K562 (cell line): Measurements from ENCODE around the gene ZNF264. TPM values are rescaled to one million over a fixed set of nuclear protein-coding genes. Genes with fewer than 3 reads are reported as not detected.

Experiments used
- ATAC-seq: fragments of 200-7000 bp; cut with Tn5 transposase; 3 replicates; pipeline ENCODE4 v1.9.1; 2020; ENCODE audit warnings: moderate library complexity
- BruUV-seq: library from RNA; stranded (reverse); fragments of 400-500 nt; replicated peaks from 2 replicates; lab custom pipeline; 2021; lab: Mats Ljungman, UMichigan
- CTCF ChIA-PET: fragments of 300-600 bp; formaldehyde crosslinking; extraction: SDS; loops from one replicate; lab custom pipeline; 2021; ENCODE audit warnings: low intra/inter-chr PET ratio; lab: Yijun Ruan, JAX
- POLR2A ChIA-PET: fragments of 300-600, 350-650 bp; sonication (Branson Sonifier 250); formaldehyde crosslinking; extraction: SDS; loops from one replicate; lab custom pipeline; 2021; ENCODE audit warnings: antibody characterized with exemption, inconsistent platforms; lab: Yijun Ruan, JAX
- DNase-seq, 4 experiments: peaks; one replicate each; pipeline versions ENCODE4 v3.0.0 to v3.0.0-alpha.2; 2011 to 2018; ENCODE audit warnings: low spot score in 3 of 4, mixed read lengths in 3 of 4; ENCODE audit errors: extremely low read depth in 1 of 4
- FAIRE-seq: peaks from 2 replicates; lab custom pipeline; 2011; peaks lifted over from hg19 to GRCh38; lab: Jason Lieb, UNC
- H2AFZ ChIP-seq: 2 replicates; pipeline ENCODE4 v1.6.0; 2011; ENCODE audit warnings: low read depth, low read length, control low read depth, inconsistent platforms
- H3K27ac ChIP-seq: fragments of 200-600 bp; 3 replicates; pipeline ENCODE4 v1.8.0; 2011; ENCODE audit warnings: low read depth, mild to moderate bottlenecking, control low read depth, inconsistent platforms, low read length, moderate library complexity, mixed read lengths; ENCODE audit errors: extremely low read depth
- H3K27me3 ChIP-seq, 2 experiments: fragments of 300-600 bp in 1 of 2; 2 replicates in 1 of 2; 3 replicates in 1 of 2; pipeline versions ENCODE4 v1.6.0 to v1.8.0; 2011; ENCODE audit warnings: inconsistent platforms in 2 of 2, low read length in 2 of 2, mild to moderate bottlenecking in 1 of 2, mixed read lengths in 1 of 2, moderate library complexity in 1 of 2; ENCODE audit not compliant: control insufficient read depth in 2 of 2, insufficient read depth in 2 of 2
- H3K36me3 ChIP-seq: fragments of 300-600 bp; 3 replicates; pipeline ENCODE4 v1.8.0; 2011; ENCODE audit warnings: mild to moderate bottlenecking, low read length, inconsistent platforms; ENCODE audit not compliant: control insufficient read depth, insufficient read depth
- H3K4me1 ChIP-seq, 2 experiments: fragments of 200-600 bp in 1 of 2; replicated peaks in 1 of 2; 2 replicates in 1 of 2; 3 replicates in 1 of 2; pipeline versions ENCODE4 v1.5.1 to v1.8.0; 2011; ENCODE audit warnings: inconsistent platforms in 2 of 2, low read length in 2 of 2, mild to moderate bottlenecking in 1 of 2, mixed read lengths in 1 of 2, moderate library complexity in 1 of 2; ENCODE audit not compliant: control insufficient read depth in 2 of 2, insufficient read depth in 2 of 2
- H3K4me2 ChIP-seq: 2 replicates; pipeline ENCODE4 v1.6.1; 2011; ENCODE audit warnings: low read length, control low read depth, inconsistent platforms, mixed read lengths; ENCODE audit not compliant: insufficient read depth
- H3K4me3 ChIP-seq: fragments of 200-600 bp; sonication (generic), shearing (Covaris generic); 2 replicates; pipeline ENCODE4 v1.5.1; 2016; ENCODE audit warnings: control low read depth, inconsistent platforms
- H3K79me2 ChIP-seq: fragments of 200-600 bp; 3 replicates; pipeline ENCODE4 v1.8.0; 2011; ENCODE audit warnings: low read length, inconsistent platforms; ENCODE audit not compliant: control insufficient read depth, insufficient read depth
- H3K9ac ChIP-seq, 2 experiments: 2 replicates each; pipeline versions ENCODE4 v1.6.0 to v1.6.1; 2011; ENCODE audit warnings: low read depth in 2 of 2, low read length in 2 of 2, control low read depth in 1 of 2, inconsistent platforms in 1 of 2, mild to moderate bottlenecking in 1 of 2, mixed read lengths in 1 of 2; ENCODE audit not compliant: insufficient read depth in 1 of 2
- H3K9me1 ChIP-seq: one replicate; pipeline ENCODE4 v1.6.0; 2011; ENCODE audit warnings: inconsistent platforms, mild to moderate bottlenecking, low read length, moderate library complexity; ENCODE audit not compliant: control insufficient read depth, insufficient read depth
- H3K9me3 ChIP-seq: replicated peaks from 2 replicates; pipeline ENCODE4 v1.5.1; 2011; ENCODE audit warnings: low read depth, low read length, inconsistent platforms; ENCODE audit not compliant: control insufficient read depth, insufficient read depth
- H4K20me1 ChIP-seq: replicated peaks from 2 replicates; pipeline ENCODE4 v1.6.1; 2011; ENCODE audit warnings: low read length, inconsistent platforms, mixed read lengths; ENCODE audit not compliant: control insufficient read depth, insufficient read depth
- PHF21A ChIP-seq: fragments of 450-650 bp; IDR thresholded peaks from 2 replicates; pipeline ENCODE4 v1.6.1; 2017; ENCODE audit warnings: low read depth, borderline replicate concordance
- ZNF121 ChIP-seq: sonication (generic); formaldehyde crosslinking; conservative IDR thresholded peaks from 2 replicates; pipeline ENCODE4 v1.8.0; 2022; ENCODE audit warnings: missing genetic modification reagents
- WGBS: fragments of 100-300 bp; shearing (Covaris generic); methylation state at CpG from one replicate; pipeline ENCODE4 v1.1.6; 2016; ENCODE audit warnings: low coverage, mixed read lengths; ENCODE audit not compliant: insufficient coverage; ENCODE audit errors: missing lambda C conversion rate; 5-methylcytosine and 5-hydroxymethylcytosine counted together
- in situ Hi-C: fragments of 300-500 bp; cut with MboI; formaldehyde crosslinking; loops from 4 replicates; pipeline ENCODE4 v1.15.0; 2018; ENCODE audit warnings: inconsistent platforms, mixed read lengths
- intact Hi-C: fragments of 100-400 bp; cut with micrococcal nuclease; formaldehyde crosslinking; loops from 2 replicates; pipeline ENCODE4 v1.14.2; 2022
- polyA plus RNA-seq, 8 experiments: library from polyadenylated mRNA; depleted of rRNA in 4 of 8; stranded (reverse) in 5 of 8; unstranded in 3 of 8; fragments of >200 nt; fragmentation: Nextera tagmentation in 2 of 8; fragmentation: Illumina TruSeq in 1 of 8; extraction: Ambion mirVana in 2 of 8; extraction: Trizol in 1 of 8; gene quantifications; 2 replicates each; pipeline versions ENCODE4 v1.2.1 to v1.2.3, GENCODE V29; 2011 to 2014; ENCODE audit warnings: inconsistent platforms in 1 of 8, missing spikeins in 1 of 8
- small RNA-seq: library from RNA; depleted of rRNA; stranded (forward); fragments of <200 nt; gene quantifications from one replicate; pipeline ENCODE3, GENCODE V24; 2014
- total RNA-seq, 7 experiments: library from RNA; depleted of rRNA in 6 of 7; stranded (reverse); fragments of >200 nt in 6 of 7; fragmentation: Illumina TruSeq in 2 of 7; extraction: Trizol in 2 of 7; gene quantifications; 2 replicates each; pipeline versions ENCODE4 v1.2.1 to v1.2.3, GENCODE V29; 2011 to 2021; ENCODE audit warnings: low replicate concordance in 1 of 7

The ZNF264 gene
- total and polyA plus RNA-seq, 9 of the 15 experiments (the other 6 are each of a cell fraction or from before 2014, with no cell fraction given) = 0.08 to 7.9 (median 1.3) TPM

GRCh38 chr19:57271280-57271679 is 80.0 kb downstream of the ZNF264 start:
- Histone ChIP-seq H3K9ac (no peak overlapping the region), H3K4me2 (no peak overlapping the region), H3K4me3 (no peak overlapping the region), H3K27ac (no peak overlapping the region)
- in situ Hi-C loops = no loop called here
- TF ChIP-seq ZNF121 (CRISPR knock-in tag) (peak; percentile 84; the same call in 1 of the 2 replicates), PHF21A (no peak)
- TF ChIP-seq, all 486 proteins: peak for 1
- Histone ChIP-seq H3K9me3 (no peaks in the 10 kb centered on the region), H3K9me1 (no peaks in the 10 kb centered on the region), H3K79me2 (no peaks in the 10 kb centered on the region), H4K20me1 (no peaks in the 10 kb centered on the region), H3K27me3 (no peaks in the 10 kb centered on the region), H3K36me3 (no peaks in the 10 kb centered on the region), H3K4me1 (no peaks in the 10 kb centered on the region; a peak in 1 of 5 replicates), H2AFZ (no peak overlapping the region)
- POLR2A ChIA-PET = interaction anchor here (2.5 kb wide), 1 partner anchor 8 kb away, joined by 10 read pairs; no protein-coding TSS in a partner anchor
- 55% methylated on average over 7 of the region's 8 CpGs for WGBS
- DNase-seq (no peak), ATAC-seq (no peak), FAIRE-seq (no peak)
- no TSS peak for BruUV-seq
- CTCF ChIA-PET = no interaction called here
- intact Hi-C loops = no loop called here

Small RNA genes lying within 50 kb of the gene (small RNA-seq; reads per million reads assigned to genes)
- gene AC025588.3 = not detected

Other genes starting within 250 kb of the ZNF264 start
Only the 7 nearest of the 13 such genes appear.
- gene USP29, start 71.5 kb upstream of the ZNF264 start, total RNA-seq (2014; rRNA removed) = not detected in 2 replicates
- not detected in 2 replicates for gene USP29, start 71.5 kb upstream of the ZNF264 start, total RNA-seq (2014; rRNA removed; fragmentation: Illumina TruSeq; extraction: Trizol)
- not detected in 2 replicates for gene USP29, start 71.5 kb upstream of the ZNF264 start, total RNA-seq (2015; rRNA removed; fragmentation: Illumina TruSeq; extraction: Trizol)
- not detected in 2 replicates for gene USP29, start 71.5 kb upstream of the ZNF264 start, total RNA-seq (2021)
- not detected in 2 replicates for gene USP29, start 71.5 kb upstream of the ZNF264 start, polyA plus RNA-seq (2011; rRNA removed)
- gene USP29, start 71.5 kb upstream of the ZNF264 start, polyA plus RNA-seq (2014; fragmentation: Illumina TruSeq; extraction: Trizol) = not detected in 2 replicates
- gene USP29, start 71.5 kb upstream of the ZNF264 start, polyA plus RNA-seq (2014; fragmentation: Nextera tagmentation; extraction: Ambion mirVana) = not detected
- gene USP29, start 71.5 kb upstream of the ZNF264 start, polyA plus RNA-seq (2014; rRNA removed) = not detected in 2 replicates
- gene ZIM3, start 46.3 kb upstream of the ZNF264 start, total RNA-seq (2014; rRNA removed) = not detected in 2 replicates
- not detected in 2 replicates for gene ZIM3, start 46.3 kb upstream of the ZNF264 start, total RNA-seq (2014; rRNA removed; fragmentation: Illumina TruSeq; extraction: Trizol)
- not detected in 2 replicates for gene ZIM3, start 46.3 kb upstream of the ZNF264 start, total RNA-seq (2015; rRNA removed; fragmentation: Illumina TruSeq; extraction: Trizol)
- not detected in 2 replicates for gene ZIM3, start 46.3 kb upstream of the ZNF264 start, total RNA-seq (2021)
- gene ZIM3, start 46.3 kb upstream of the ZNF264 start, polyA plus RNA-seq (2011; rRNA removed) = not detected in 2 replicates
- not detected in 2 replicates for gene ZIM3, start 46.3 kb upstream of the ZNF264 start, polyA plus RNA-seq (2014; fragmentation: Illumina TruSeq; extraction: Trizol)
- not detected for gene ZIM3, start 46.3 kb upstream of the ZNF264 start, polyA plus RNA-seq (2014; fragmentation: Nextera tagmentation; extraction: Ambion mirVana)
- not detected in 2 replicates for gene ZIM3, start 46.3 kb upstream of the ZNF264 start, polyA plus RNA-seq (2014; rRNA removed)
- gene DUXA, start 24.0 kb upstream of the ZNF264 start, total RNA-seq (2014; rRNA removed) = not detected in 2 replicates
- gene DUXA, start 24.0 kb upstream of the ZNF264 start, total RNA-seq (2014; rRNA removed; fragmentation: Illumina TruSeq; extraction: Trizol) = not detected in 2 replicates
- not detected in 2 replicates for gene DUXA, start 24.0 kb upstream of the ZNF264 start, total RNA-seq (2015; rRNA removed; fragmentation: Illumina TruSeq; extraction: Trizol)
- gene DUXA, start 24.0 kb upstream of the ZNF264 start, total RNA-seq (2021) = not detected in 2 replicates
- gene DUXA, start 24.0 kb upstream of the ZNF264 start, polyA plus RNA-seq (2011; rRNA removed) = not detected in 2 replicates
- gene DUXA, start 24.0 kb upstream of the ZNF264 start, polyA plus RNA-seq (2014; fragmentation: Illumina TruSeq; extraction: Trizol) = not detected in 2 replicates
- gene DUXA, start 24.0 kb upstream of the ZNF264 start, polyA plus RNA-seq (2014; fragmentation: Nextera tagmentation; extraction: Ambion mirVana) = not detected
- gene DUXA, start 24.0 kb upstream of the ZNF264 start, polyA plus RNA-seq (2014; rRNA removed) = not detected in 2 replicates
- 4.7 and 6.0 TPM in 2 replicates for gene AURKC, start 39.5 kb downstream of the ZNF264 start, total RNA-seq (2014; rRNA removed)
- gene AURKC, start 39.5 kb downstream of the ZNF264 start, total RNA-seq (2014; rRNA removed; fragmentation: Illumina TruSeq; extraction: Trizol) = 3.3 and 3.7 TPM in 2 replicates
- gene AURKC, start 39.5 kb downstream of the ZNF264 start, total RNA-seq (2015; rRNA removed; fragmentation: Illumina TruSeq; extraction: Trizol) = 4.2 and 4.8 TPM in 2 replicates
- 7.0 and 7.6 TPM in 2 replicates for gene AURKC, start 39.5 kb downstream of the ZNF264 start, total RNA-seq (2021)
- 1.3 and 2.8 TPM in 2 replicates for gene AURKC, start 39.5 kb downstream of the ZNF264 start, polyA plus RNA-seq (2011; rRNA removed)
- 6.8 and 7.1 TPM in 2 replicates for gene AURKC, start 39.5 kb downstream of the ZNF264 start, polyA plus RNA-seq (2014; fragmentation: Illumina TruSeq; extraction: Trizol)
- gene AURKC, start 39.5 kb downstream of the ZNF264 start, polyA plus RNA-seq (2014; fragmentation: Nextera tagmentation; extraction: Ambion mirVana) = 1 to 10 TPM; 6.0 to 9.0 TPM
- 7.3 and 8.7 TPM in 2 replicates for gene AURKC, start 39.5 kb downstream of the ZNF264 start, polyA plus RNA-seq (2014; rRNA removed)
- gene ZNF805, start 49.1 kb downstream of the ZNF264 start, total RNA-seq (2014; rRNA removed) = 4.1 and 4.7 TPM in 2 replicates
- 6.7 TPM in 2 replicates for gene ZNF805, start 49.1 kb downstream of the ZNF264 start, total RNA-seq (2014; rRNA removed; fragmentation: Illumina TruSeq; extraction: Trizol)
- 4.5 and 4.9 TPM in 2 replicates for gene ZNF805, start 49.1 kb downstream of the ZNF264 start, total RNA-seq (2015; rRNA removed; fragmentation: Illumina TruSeq; extraction: Trizol)
- gene ZNF805, start 49.1 kb downstream of the ZNF264 start, total RNA-seq (2021) = 4.7 and 5.1 TPM in 2 replicates
- 3.9 and 6.2 TPM in 2 replicates for gene ZNF805, start 49.1 kb downstream of the ZNF264 start, polyA plus RNA-seq (2011; rRNA removed)
- gene ZNF805, start 49.1 kb downstream of the ZNF264 start, polyA plus RNA-seq (2014; fragmentation: Illumina TruSeq; extraction: Trizol) = 1.5 and 1.7 TPM in 2 replicates
- under 1 TPM; 0.32 to 0.77 TPM for gene ZNF805, start 49.1 kb downstream of the ZNF264 start, polyA plus RNA-seq (2014; fragmentation: Nextera tagmentation; extraction: Ambion mirVana)
- gene ZNF805, start 49.1 kb downstream of the ZNF264 start, polyA plus RNA-seq (2014; rRNA removed) = 0.74 and 1.4 TPM in 2 replicates
- 18.5 and 22.1 TPM in 2 replicates for gene ZNF460, start 89.0 kb downstream of the ZNF264 start, total RNA-seq (2014; rRNA removed)
- 36.2 and 36.7 TPM in 2 replicates for gene ZNF460, start 89.0 kb downstream of the ZNF264 start, total RNA-seq (2014; rRNA removed; fragmentation: Illumina TruSeq; extraction: Trizol)
- 24.7 and 24.9 TPM in 2 replicates for gene ZNF460, start 89.0 kb downstream of the ZNF264 start, total RNA-seq (2015; rRNA removed; fragmentation: Illumina TruSeq; extraction: Trizol)
- gene ZNF460, start 89.0 kb downstream of the ZNF264 start, total RNA-seq (2021) = 28.0 and 29.6 TPM in 2 replicates
- gene ZNF460, start 89.0 kb downstream of the ZNF264 start, polyA plus RNA-seq (2011; rRNA removed) = 16.6 and 23.6 TPM in 2 replicates
- 1.1 and 1.2 TPM in 2 replicates for gene ZNF460, start 89.0 kb downstream of the ZNF264 start, polyA plus RNA-seq (2014; fragmentation: Illumina TruSeq; extraction: Trizol)
- gene ZNF460, start 89.0 kb downstream of the ZNF264 start, polyA plus RNA-seq (2014; fragmentation: Nextera tagmentation; extraction: Ambion mirVana) = under 1 TPM; 0.45 to 0.87 TPM
- 5.6 and 7.1 TPM in 2 replicates for gene ZNF460, start 89.0 kb downstream of the ZNF264 start, polyA plus RNA-seq (2014; rRNA removed)
- 2.4 and 3.0 TPM in 2 replicates for gene ZNF543, start 129.0 kb downstream of the ZNF264 start, total RNA-seq (2014; rRNA removed)
- gene ZNF543, start 129.0 kb downstream of the ZNF264 start, total RNA-seq (2014; rRNA removed; fragmentation: Illumina TruSeq; extraction: Trizol) = 5.5 and 6.7 TPM in 2 replicates
- 3.8 and 4.5 TPM in 2 replicates for gene ZNF543, start 129.0 kb downstream of the ZNF264 start, total RNA-seq (2015; rRNA removed; fragmentation: Illumina TruSeq; extraction: Trizol)
- 3.8 and 4.7 TPM in 2 replicates for gene ZNF543, start 129.0 kb downstream of the ZNF264 start, total RNA-seq (2021)
- gene ZNF543, start 129.0 kb downstream of the ZNF264 start, polyA plus RNA-seq (2011; rRNA removed) = 1.9 and 2.4 TPM in 2 replicates
- gene ZNF543, start 129.0 kb downstream of the ZNF264 start, polyA plus RNA-seq (2014; fragmentation: Illumina TruSeq; extraction: Trizol) = 1.1 and 1.2 TPM in 2 replicates
- gene ZNF543, start 129.0 kb downstream of the ZNF264 start, polyA plus RNA-seq (2014; fragmentation: Nextera tagmentation; extraction: Ambion mirVana) = under 1 TPM; 0.14 to 0.46 TPM
- 1.5 and 1.6 TPM in 2 replicates for gene ZNF543, start 129.0 kb downstream of the ZNF264 start, polyA plus RNA-seq (2014; rRNA removed)